HepG2 (cell line): ENCODE results near the gene B4GALT3. TPM values are rescaled to one million over a fixed set of nuclear protein-coding genes. Genes with fewer than 3 reads are reported as not detected.

Source experiments
- CREB1 ChIP-seq, 2 experiments: fragments of 450-650 bp in 1 of 2; IDR thresholded peaks; 2 replicates each; pipeline ENCODE4 v1.6.1; 2016 to 2017; ENCODE audit warnings: control low read depth in 1 of 2, mild to moderate bottlenecking in 1 of 2, missing compliant biosample characterization in 1 of 2, missing genetic modification characterization in 1 of 2
- EP300 ChIP-seq, 3 experiments: sonication (generic) in 1 of 3; formaldehyde crosslinking in 1 of 3; IDR thresholded peaks; 2 replicates each; pipeline versions ENCODE4 v1.5.1 to v1.6.1; 2011 to 2020; ENCODE audit warnings: low read depth in 2 of 3, low read length in 2 of 3, borderline replicate concordance in 1 of 3, improper control_type of control experiment in 1 of 3, mild to moderate bottlenecking in 1 of 3, missing genetic modification reagents in 1 of 3, moderate library complexity in 1 of 3
- ESRRA ChIP-seq: sonication (generic); formaldehyde crosslinking; IDR thresholded peaks from 2 replicates; pipeline ENCODE4 v1.5.1; 2020; ENCODE audit warnings: mild to moderate bottlenecking, low read depth, missing genetic modification reagents
- GZF1 ChIP-seq: sonication (generic); formaldehyde crosslinking; IDR thresholded peaks from 2 replicates; pipeline ENCODE4 v1.5.1; 2020; ENCODE audit warnings: mild to moderate bottlenecking, missing genetic modification reagents
- MED1 ChIP-seq: sonication (generic); formaldehyde crosslinking; IDR thresholded peaks from 2 replicates; pipeline ENCODE4 v1.4.0; 2020; ENCODE audit warnings: missing genetic modification reagents
- MED13 ChIP-seq: sonication (generic); formaldehyde crosslinking; IDR thresholded peaks from 2 replicates; pipeline ENCODE4 v1.5.0; 2020; ENCODE audit warnings: missing genetic modification reagents
- MTF1 ChIP-seq: sonication (generic); formaldehyde crosslinking; IDR thresholded peaks from 2 replicates; pipeline ENCODE4 v1.5.0; 2020; ENCODE audit warnings: missing genetic modification reagents
- NCOR1 ChIP-seq: fragments of 200-600 bp; sonication (generic); IDR thresholded peaks from 2 replicates; pipeline ENCODE4 v1.7.0; 2017; ENCODE audit warnings: antibody characterized with exemption, low read length, borderline replicate concordance
- POLR2AphosphoS2 ChIP-seq: IDR thresholded peaks from 2 replicates; pipeline ENCODE4 v1.6.1; 2011; ENCODE audit warnings: low read depth, low read length, improper control_type of control experiment
- TBL1XR1 ChIP-seq: fragments of 150-350 bp; IDR thresholded peaks from 2 replicates; pipeline ENCODE4 v1.6.1; 2014; ENCODE audit warnings: borderline replicate concordance, low read length; ENCODE audit not compliant: partially characterized antibody
- ZBTB40 ChIP-seq, 2 experiments: fragments of 450-650 bp in 1 of 2; sonication (generic) in 1 of 2; formaldehyde crosslinking in 1 of 2; IDR thresholded peaks; 2 replicates each; pipeline versions ENCODE4 v1.6.1 to v1.8.0; 2016 to 2022; ENCODE audit warnings: antibody characterized with exemption in 1 of 2, mild to moderate bottlenecking in 1 of 2, missing genetic modification reagents in 1 of 2
- ZGPAT ChIP-seq: IDR thresholded peaks from 2 replicates; pipeline ENCODE4 v1.6.1; 2016; ENCODE audit warnings: mild to moderate bottlenecking
- ZNF34 ChIP-seq: sonication (generic); formaldehyde crosslinking; IDR thresholded peaks from 2 replicates; pipeline ENCODE4 v1.4.0; 2020; ENCODE audit warnings: mild to moderate bottlenecking, missing genetic modification reagents, borderline replicate concordance
- ZNF513 ChIP-seq: sonication (generic); formaldehyde crosslinking; conservative IDR thresholded peaks from 2 replicates; pipeline ENCODE4 v1.5.0; 2020; ENCODE audit warnings: missing genetic modification reagents
- ZNF550 ChIP-seq: sonication (generic); formaldehyde crosslinking; IDR thresholded peaks from 2 replicates; pipeline ENCODE4 v1.4.0; 2020; ENCODE audit warnings: mild to moderate bottlenecking, missing genetic modification reagents, borderline replicate concordance
- polyA plus RNA-seq, 8 experiments: library from polyadenylated mRNA; depleted of rRNA in 3 of 8; stranded (reverse) in 7 of 8; unstranded in 1 of 8; fragments of >200 nt; fragmentation: Illumina TruSeq in 4 of 8; extraction: Trizol in 4 of 8; gene quantifications; 2 replicates each; pipeline versions ENCODE4 v1.2.1 to v1.2.3, GENCODE V29; 2011 to 2016; ENCODE audit warnings: low read depth in 4 of 8, missing spikeins in 1 of 8, mixed read lengths in 1 of 8; ENCODE audit not compliant: insufficient read depth in 1 of 8
- total RNA-seq, 5 experiments: library from RNA; depleted of rRNA; stranded (reverse); fragments of >200 nt; fragmentation: Illumina TruSeq; extraction: Trizol; gene quantifications; 2 replicates each; pipeline ENCODE4 v1.2.3, GENCODE V29; 2016; ENCODE audit warnings: low read depth in 1 of 5

Gene B4GALT3
- total and polyA plus RNA-seq, 2 of the 13 experiments (the other 11 are each of a cell fraction or from before 2014, with no cell fraction given) = 35.6 to 40.4 TPM

GRCh38 chr1:161177112-161177935 is at the start of gene B4GALT3 (continued):
- no peak for TF ChIP-seq ZBTB40 (IDR thresholded peaks at IDR 0.05)
- peak; percentile 30; the same call in 1 of the 2 replicates for TF ChIP-seq ZBTB40 (CRISPR knock-in tag; IDR thresholded peaks at IDR 0.05)
- 0 out of 2 replicates have a peak, but pooled peaks have one; percentile 16 for TF ChIP-seq ZNF550 (CRISPR knock-in tag)
- TF ChIP-seq MED1 (CRISPR knock-in tag) = peak; percentile 66; the same call in 1 of the 2 replicates
- TF ChIP-seq MED13 = 0 out of 2 replicates have a peak, but pooled peaks have one; percentile 16
- no peak for TF ChIP-seq TBL1XR1
- 0 out of 4 replicates have a peak, but pooled peaks of 1 of the 2 experiments have one; percentile 3 for TF ChIP-seq EP300 (IDR thresholded peaks at IDR 0.05; ENCODE audit: low read depth in 2 of 2, low read length in 2 of 2)
- no peak for TF ChIP-seq EP300 (CRISPR knock-in tag; IDR thresholded peaks at IDR 0.05; ENCODE audit: borderline replicate concordance)
- TF ChIP-seq ESRRA (CRISPR knock-in tag) = peak; percentile 85; the same call in 1 of the 2 replicates
- TF ChIP-seq ZGPAT = peak; percentile 87
- TF ChIP-seq NCOR1 = no peak
- TF ChIP-seq POLR2AphosphoS2 = no peak
- TF ChIP-seq ZNF513 = no peak
- TF ChIP-seq CREB1 (IDR thresholded peaks at IDR 0.05) = peak; percentile 76
- TF ChIP-seq CREB1 (CRISPR knock-in tag; IDR thresholded peaks at IDR 0.05) = peak; percentile 48
- no peak for TF ChIP-seq GZF1 (CRISPR knock-in tag)
- TF ChIP-seq MTF1 (CRISPR knock-in tag) = no peak
- TF ChIP-seq ZNF34 (CRISPR knock-in tag) = peak; percentile 95
